Liver (tissue), 9 donors: ENCODE measurements around the gene MIDN. TPM values are rescaled to one million over a fixed set of nuclear protein-coding genes. Genes with fewer than 3 reads are reported as not detected.

Source experiments
- DNase-seq: peaks from one replicate; pipeline ENCODE4 v3.0.0-alpha.2; 2017; ENCODE audit warnings: low spot score
- H3K27ac ChIP-seq, 2 donors: one replicate each; pipeline ENCODE4 v1.7.0; 2013; ENCODE audit warnings: inconsistent platforms in 2 of 2, low read length in 2 of 2, control low read depth in 1 of 2, low read depth in 1 of 2, mild to moderate bottlenecking in 1 of 2
- H3K27me3 ChIP-seq, 4 donors: one replicate each; pipeline versions ENCODE4 v1.6.1 to v1.7.0; 2013; ENCODE audit warnings: low read length in 3 of 4, inconsistent platforms in 1 of 4, mild to moderate bottlenecking in 1 of 4, moderate library complexity in 1 of 4; ENCODE audit not compliant: control insufficient read depth in 4 of 4, insufficient read depth in 4 of 4
- H3K36me3 ChIP-seq, 4 donors: one replicate each; pipeline versions ENCODE4 v1.6.1 to v1.7.0; 2013; ENCODE audit warnings: low read length in 3 of 4, mild to moderate bottlenecking in 3 of 4, low read depth in 1 of 4, moderate library complexity in 1 of 4; ENCODE audit not compliant: control insufficient read depth in 4 of 4, insufficient read depth in 3 of 4
- H3K4me1 ChIP-seq, 4 donors: one replicate each; pipeline versions ENCODE4 v1.6.1 to v1.7.0; 2013; ENCODE audit warnings: low read length in 3 of 4, mild to moderate bottlenecking in 3 of 4, moderate library complexity in 1 of 4; ENCODE audit not compliant: control insufficient read depth in 4 of 4, insufficient read depth in 4 of 4
- H3K4me3 ChIP-seq, 3 donors: one replicate each; pipeline versions ENCODE4 v1.6.1 to v1.7.0; 2013; ENCODE audit warnings: low read length in 3 of 3, control low read depth in 1 of 3, low read depth in 1 of 3, mild to moderate bottlenecking in 1 of 3
- H3K9ac ChIP-seq, 2 donors: one replicate each; pipeline ENCODE4 v1.7.0; 2013; ENCODE audit warnings: low read length in 2 of 2, mild to moderate bottlenecking in 2 of 2, moderate library complexity in 2 of 2, control low read depth in 1 of 2, low read depth in 1 of 2
- H3K9me3 ChIP-seq, 4 donors: one replicate each; pipeline versions ENCODE4 v1.6.1 to v1.7.0; 2013; ENCODE audit warnings: low read length in 3 of 4; ENCODE audit not compliant: control insufficient read depth in 4 of 4
- FOXA2 ChIP-seq: IDR thresholded peaks from 2 replicates; pipeline ENCODE4 v1.6.1; 2016; ENCODE audit warnings: antibody characterized with exemption
- GABPA ChIP-seq, 2 donors: IDR thresholded peaks in 1 of 2; conservative IDR thresholded peaks in 1 of 2; 2 replicates each; pipeline ENCODE4 v1.6.1; 2016; ENCODE audit warnings: antibody characterized with exemption in 2 of 2, mild to moderate bottlenecking in 1 of 2, moderate library complexity in 1 of 2
- HNF4A ChIP-seq, 2 donors: conservative IDR thresholded peaks; 2 replicates each; pipeline ENCODE4 v1.6.1; 2016; ENCODE audit warnings: antibody characterized with exemption in 2 of 2, mild to moderate bottlenecking in 2 of 2
- JUND ChIP-seq, 2 donors: IDR thresholded peaks; 2 replicates each; pipeline ENCODE4 v1.6.1; 2016; ENCODE audit warnings: antibody characterized with exemption in 2 of 2
- NR2F2 ChIP-seq: IDR thresholded peaks from 2 replicates; pipeline ENCODE4 v1.6.1; 2016; ENCODE audit warnings: antibody characterized with exemption
- RAD21 ChIP-seq, 2 donors: IDR thresholded peaks; 2 replicates each; pipeline ENCODE4 v1.6.1; 2016; ENCODE audit warnings: antibody characterized with exemption in 2 of 2, mild to moderate bottlenecking in 2 of 2
- RXRA ChIP-seq, 2 donors: IDR thresholded peaks; 2 replicates each; pipeline ENCODE4 v1.6.1; 2017 to 2018; ENCODE audit warnings: antibody characterized with exemption in 2 of 2, mild to moderate bottlenecking in 1 of 2
- SP1 ChIP-seq: IDR thresholded peaks from 2 replicates; pipeline ENCODE4 v1.6.1; 2018; ENCODE audit warnings: antibody characterized with exemption, mild to moderate bottlenecking
- TAF1 ChIP-seq: conservative IDR thresholded peaks from 2 replicates; pipeline ENCODE4 v1.6.1; 2016; ENCODE audit warnings: antibody characterized with exemption, mild to moderate bottlenecking
- YY1 ChIP-seq: IDR thresholded peaks from 2 replicates; pipeline ENCODE4 v1.6.1; 2016; ENCODE audit warnings: antibody characterized with exemption, mild to moderate bottlenecking
- WGBS: extraction: QIAGEN DNeasy Blood & Tissue Kit; methylation state at CpG from one replicate; pipeline ENCODE4 v1.1.7; 2013; 5-methylcytosine and 5-hydroxymethylcytosine counted together
- polyA plus RNA-seq, 2 donors: library from polyadenylated mRNA; stranded (reverse) in 1 of 2; unstranded in 1 of 2; fragments of 200-250 nt in 1 of 2; fragments of >200 nt in 1 of 2; fragmentation: Nextera tagmentation in 1 of 2; extraction: Ambion mirVana in 1 of 2; gene quantifications; one replicate each; pipeline versions ENCODE4 v1.2.1 to v1.2.3, GENCODE V29; 2013 to 2015
- total RNA-seq, 2 donors: library from RNA; depleted of rRNA; stranded (reverse); fragments of >200 nt; gene quantifications; one replicate each; pipeline ENCODE4 v1.2.3, GENCODE V29; 2014
- TF ChIP-seq, protein P1 (sequence below): IDR thresholded peaks from 2 replicates; pipeline ENCODE4 v1.6.1; 2016; ENCODE audit warnings: antibody characterized with exemption, mild to moderate bottlenecking
- TF ChIP-seq, protein P2 (sequence below): fragments of 150-350 bp; IDR thresholded peaks from 2 replicates; pipeline ENCODE4 v1.5.1; 2017; ENCODE audit warnings: improper control_type of control experiment, low read depth, low read length; ENCODE audit not compliant: missing input control
- TF ChIP-seq, protein P3 (sequence below): IDR thresholded peaks from 2 replicates; pipeline ENCODE4 v1.6.1; 2016; ENCODE audit warnings: antibody characterized with exemption
- TF ChIP-seq, protein P4 (sequence below): IDR thresholded peaks from 2 replicates; pipeline ENCODE4 v1.6.1; 2016; ENCODE audit warnings: antibody characterized with exemption
- TF ChIP-seq, protein P5 (sequence below): IDR thresholded peaks from 2 replicates; pipeline ENCODE4 v1.6.1; 2016; ENCODE audit warnings: antibody characterized with exemption
- donor health status: healthy.
- donor health status: healthy.
- donor health status: healthy.
- donor health status: healthy.
- donor health status: healthy.

Gene MIDN
- total and polyA plus RNA-seq, 4 donors: 2.9 to 22.9 (median 11.8) TPM

DNA sequence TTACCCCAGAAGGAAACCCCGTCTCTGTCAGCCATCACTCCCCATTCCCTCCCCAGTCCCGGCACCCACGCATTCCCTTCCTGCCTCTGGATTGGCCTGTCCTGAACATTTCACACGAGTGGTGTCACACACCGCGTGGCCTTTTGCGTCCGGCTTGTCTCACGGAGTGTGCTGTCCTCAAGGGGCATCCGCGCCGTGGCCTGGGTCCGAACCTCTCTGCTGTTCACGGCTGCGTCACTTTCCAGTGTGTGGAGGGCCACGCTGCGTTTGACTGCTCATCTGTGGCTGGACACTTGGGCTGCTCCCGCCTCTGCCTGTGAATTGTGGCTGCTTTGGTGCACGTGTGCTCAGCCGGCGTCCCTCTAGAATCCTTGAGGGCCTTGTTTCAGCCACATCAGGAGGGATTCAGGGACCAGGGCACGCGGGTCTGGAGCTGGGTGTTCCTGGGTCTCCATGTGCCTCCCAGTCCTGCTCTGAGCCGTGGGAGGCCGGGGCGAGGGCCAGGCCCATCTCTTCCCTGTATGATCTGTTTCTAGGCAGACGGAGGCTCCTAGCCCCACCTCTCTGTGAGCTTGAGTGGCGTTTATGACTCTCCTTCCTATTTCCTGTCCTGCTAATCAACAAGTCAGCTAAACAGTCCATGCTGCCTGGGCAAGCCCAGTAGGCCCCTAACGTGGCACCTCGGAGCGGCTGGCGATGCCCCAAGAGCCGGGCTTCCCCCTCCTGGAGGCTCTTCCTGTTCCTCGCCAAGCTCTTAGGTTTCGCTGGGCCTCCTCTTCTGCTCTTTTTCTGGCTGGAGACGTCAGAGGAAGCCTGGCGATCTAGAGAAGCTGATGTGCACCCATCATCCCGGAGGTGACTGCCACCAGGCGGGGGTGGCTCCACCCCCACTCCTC is 34.7 kb upstream of the MIDN start:
- peak overlapping the region; percentile 79 to 92 for H3K27ac ChIP-seq
- H3K9ac ChIP-seq: peak overlapping the region; percentile 12 to 62
- DNase-seq: no peak
- no peaks in the 10 kb centered on the region for H3K27me3 ChIP-seq
- TF ChIP-seq RAD21 (IDR thresholded peaks at IDR 0.05) (no peak), SP1 (peak; percentile 11), GABPA (IDR thresholded peaks at IDR 0.05 in 1 of 2, conservative IDR thresholded peaks at IDR 0.05 in 1 of 2) (no peak), YY1 (no peak)
- TF ChIP-seq, protein P1, sequence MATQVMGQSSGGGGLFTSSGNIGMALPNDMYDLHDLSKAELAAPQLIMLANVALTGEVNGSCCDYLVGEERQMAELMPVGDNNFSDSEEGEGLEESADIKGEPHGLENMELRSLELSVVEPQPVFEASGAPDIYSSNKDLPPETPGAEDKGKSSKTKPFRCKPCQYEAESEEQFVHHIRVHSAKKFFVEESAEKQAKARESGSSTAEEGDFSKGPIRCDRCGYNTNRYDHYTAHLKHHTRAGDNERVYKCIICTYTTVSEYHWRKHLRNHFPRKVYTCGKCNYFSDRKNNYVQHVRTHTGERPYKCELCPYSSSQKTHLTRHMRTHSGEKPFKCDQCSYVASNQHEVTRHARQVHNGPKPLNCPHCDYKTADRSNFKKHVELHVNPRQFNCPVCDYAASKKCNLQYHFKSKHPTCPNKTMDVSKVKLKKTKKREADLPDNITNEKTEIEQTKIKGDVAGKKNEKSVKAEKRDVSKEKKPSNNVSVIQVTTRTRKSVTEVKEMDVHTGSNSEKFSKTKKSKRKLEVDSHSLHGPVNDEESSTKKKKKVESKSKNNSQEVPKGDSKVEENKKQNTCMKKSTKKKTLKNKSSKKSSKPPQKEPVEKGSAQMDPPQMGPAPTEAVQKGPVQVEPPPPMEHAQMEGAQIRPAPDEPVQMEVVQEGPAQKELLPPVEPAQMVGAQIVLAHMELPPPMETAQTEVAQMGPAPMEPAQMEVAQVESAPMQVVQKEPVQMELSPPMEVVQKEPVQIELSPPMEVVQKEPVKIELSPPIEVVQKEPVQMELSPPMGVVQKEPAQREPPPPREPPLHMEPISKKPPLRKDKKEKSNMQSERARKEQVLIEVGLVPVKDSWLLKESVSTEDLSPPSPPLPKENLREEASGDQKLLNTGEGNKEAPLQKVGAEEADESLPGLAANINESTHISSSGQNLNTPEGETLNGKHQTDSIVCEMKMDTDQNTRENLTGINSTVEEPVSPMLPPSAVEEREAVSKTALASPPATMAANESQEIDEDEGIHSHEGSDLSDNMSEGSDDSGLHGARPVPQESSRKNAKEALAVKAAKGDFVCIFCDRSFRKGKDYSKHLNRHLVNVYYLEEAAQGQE: no peak
- TF ChIP-seq, protein P2, sequence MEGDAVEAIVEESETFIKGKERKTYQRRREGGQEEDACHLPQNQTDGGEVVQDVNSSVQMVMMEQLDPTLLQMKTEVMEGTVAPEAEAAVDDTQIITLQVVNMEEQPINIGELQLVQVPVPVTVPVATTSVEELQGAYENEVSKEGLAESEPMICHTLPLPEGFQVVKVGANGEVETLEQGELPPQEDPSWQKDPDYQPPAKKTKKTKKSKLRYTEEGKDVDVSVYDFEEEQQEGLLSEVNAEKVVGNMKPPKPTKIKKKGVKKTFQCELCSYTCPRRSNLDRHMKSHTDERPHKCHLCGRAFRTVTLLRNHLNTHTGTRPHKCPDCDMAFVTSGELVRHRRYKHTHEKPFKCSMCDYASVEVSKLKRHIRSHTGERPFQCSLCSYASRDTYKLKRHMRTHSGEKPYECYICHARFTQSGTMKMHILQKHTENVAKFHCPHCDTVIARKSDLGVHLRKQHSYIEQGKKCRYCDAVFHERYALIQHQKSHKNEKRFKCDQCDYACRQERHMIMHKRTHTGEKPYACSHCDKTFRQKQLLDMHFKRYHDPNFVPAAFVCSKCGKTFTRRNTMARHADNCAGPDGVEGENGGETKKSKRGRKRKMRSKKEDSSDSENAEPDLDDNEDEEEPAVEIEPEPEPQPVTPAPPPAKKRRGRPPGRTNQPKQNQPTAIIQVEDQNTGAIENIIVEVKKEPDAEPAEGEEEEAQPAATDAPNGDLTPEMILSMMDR: no peak
- no peaks in the 10 kb centered on the region for H3K9me3 ChIP-seq
- no peak overlapping the region for H3K4me3 ChIP-seq
- peaks cover 0 to 2% (median 0%) of the 10 kb centered on the region in 4 donors for H3K36me3 ChIP-seq
- peaks cover 18 to 51% (median 42%) of the 10 kb centered on the region in 4 donors for H3K4me1 ChIP-seq
- 70% methylated on average over 39 of the region's 39 CpGs for WGBS

DNA sequence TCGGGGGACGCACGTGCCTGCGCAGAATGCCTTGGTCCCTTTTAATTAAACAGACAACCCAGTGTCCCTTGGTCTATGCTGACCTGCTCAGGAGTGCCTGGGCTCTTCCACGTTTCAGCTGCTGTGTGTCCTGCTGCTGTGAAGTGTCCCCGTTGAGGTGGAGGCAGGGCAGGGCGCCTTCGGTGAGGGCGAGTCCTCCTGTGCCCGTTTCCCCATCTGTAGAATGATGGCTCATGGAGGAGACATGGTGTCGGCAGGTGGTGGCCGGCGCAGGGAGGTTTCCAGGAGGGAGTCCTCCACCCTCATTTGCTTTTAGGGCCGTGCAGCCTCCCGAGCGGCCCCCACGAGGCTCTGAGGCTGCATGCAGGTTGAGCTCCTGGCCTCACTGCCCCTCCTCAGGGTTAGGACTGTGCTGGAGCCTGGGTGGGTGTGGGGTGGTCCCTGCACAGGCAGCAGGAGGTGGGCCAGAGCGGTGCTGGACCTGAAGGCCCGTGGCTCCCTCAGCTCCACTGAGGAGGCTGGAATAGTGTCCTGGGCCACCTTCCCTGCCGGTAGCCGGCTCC is 34.0 kb upstream of the MIDN start:
- DNase-seq: no peak
- Histone ChIP-seq H3K9me3 (no peaks in the 10 kb centered on the region), H3K4me3 (no peak overlapping the region), H3K27ac (peak overlapping the region; percentile 79 to 92), H3K9ac (no peak overlapping the region), H3K4me1 (peaks cover 18 to 50% (median 39%) of the 10 kb centered on the region in 4 donors), H3K36me3 (peaks cover 0 to 2% (median 0%) of the 10 kb centered on the region in 4 donors), H3K27me3 (no peaks in the 10 kb centered on the region)
- WGBS: 77% methylated on average over 21 of the region's 21 CpGs
- TF ChIP-seq TAF1: no peak
- TF ChIP-seq, protein P1: no peak
- no peak for TF ChIP-seq RAD21 (IDR thresholded peaks at IDR 0.05)
- no peak for TF ChIP-seq YY1
- no peak for TF ChIP-seq SP1
- TF ChIP-seq, protein P3, sequence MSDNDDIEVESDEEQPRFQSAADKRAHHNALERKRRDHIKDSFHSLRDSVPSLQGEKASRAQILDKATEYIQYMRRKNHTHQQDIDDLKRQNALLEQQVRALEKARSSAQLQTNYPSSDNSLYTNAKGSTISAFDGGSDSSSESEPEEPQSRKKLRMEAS: no peak
- TF ChIP-seq FOXA2: no peak
- TF ChIP-seq RXRA (IDR thresholded peaks at IDR 0.05): no peak
- no peak for TF ChIP-seq JUND (IDR thresholded peaks at IDR 0.05)
- no peak for TF ChIP-seq HNF4A (conservative IDR thresholded peaks at IDR 0.05)
- TF ChIP-seq, protein P2: no peak
- TF ChIP-seq NR2F2: no peak
- TF ChIP-seq, protein P4, sequence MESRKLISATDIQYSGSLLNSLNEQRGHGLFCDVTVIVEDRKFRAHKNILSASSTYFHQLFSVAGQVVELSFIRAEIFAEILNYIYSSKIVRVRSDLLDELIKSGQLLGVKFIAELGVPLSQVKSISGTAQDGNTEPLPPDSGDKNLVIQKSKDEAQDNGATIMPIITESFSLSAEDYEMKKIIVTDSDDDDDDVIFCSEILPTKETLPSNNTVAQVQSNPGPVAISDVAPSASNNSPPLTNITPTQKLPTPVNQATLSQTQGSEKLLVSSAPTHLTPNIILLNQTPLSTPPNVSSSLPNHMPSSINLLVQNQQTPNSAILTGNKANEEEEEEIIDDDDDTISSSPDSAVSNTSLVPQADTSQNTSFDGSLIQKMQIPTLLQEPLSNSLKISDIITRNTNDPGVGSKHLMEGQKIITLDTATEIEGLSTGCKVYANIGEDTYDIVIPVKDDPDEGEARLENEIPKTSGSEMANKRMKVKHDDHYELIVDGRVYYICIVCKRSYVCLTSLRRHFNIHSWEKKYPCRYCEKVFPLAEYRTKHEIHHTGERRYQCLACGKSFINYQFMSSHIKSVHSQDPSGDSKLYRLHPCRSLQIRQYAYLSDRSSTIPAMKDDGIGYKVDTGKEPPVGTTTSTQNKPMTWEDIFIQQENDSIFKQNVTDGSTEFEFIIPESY: no peak
- TF ChIP-seq, protein P5, sequence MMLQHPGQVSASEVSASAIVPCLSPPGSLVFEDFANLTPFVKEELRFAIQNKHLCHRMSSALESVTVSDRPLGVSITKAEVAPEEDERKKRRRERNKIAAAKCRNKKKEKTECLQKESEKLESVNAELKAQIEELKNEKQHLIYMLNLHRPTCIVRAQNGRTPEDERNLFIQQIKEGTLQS: no peak
- TF ChIP-seq GABPA (IDR thresholded peaks at IDR 0.05 in 1 of 2, conservative IDR thresholded peaks at IDR 0.05 in 1 of 2): no peak
